Liver (tissue), 9 donors: ENCODE data around the gene LSM10. TPM values are rescaled to one million over a fixed set of nuclear protein-coding genes. Genes with fewer than 3 reads are reported as not detected.

Experiments
- DNase-seq: peaks from one replicate; pipeline ENCODE4 v3.0.0-alpha.2; 2017; ENCODE audit warnings: low spot score
- H3K27ac ChIP-seq, 2 donors: one replicate each; pipeline ENCODE4 v1.7.0; 2013; ENCODE audit warnings: inconsistent platforms in 2 of 2, low read length in 2 of 2, control low read depth in 1 of 2, low read depth in 1 of 2, mild to moderate bottlenecking in 1 of 2
- H3K27me3 ChIP-seq, 4 donors: one replicate each; pipeline versions ENCODE4 v1.6.1 to v1.7.0; 2013; ENCODE audit warnings: low read length in 3 of 4, inconsistent platforms in 1 of 4, mild to moderate bottlenecking in 1 of 4, moderate library complexity in 1 of 4; ENCODE audit not compliant: control insufficient read depth in 4 of 4, insufficient read depth in 4 of 4
- H3K36me3 ChIP-seq, 4 donors: one replicate each; pipeline versions ENCODE4 v1.6.1 to v1.7.0; 2013; ENCODE audit warnings: low read length in 3 of 4, mild to moderate bottlenecking in 3 of 4, low read depth in 1 of 4, moderate library complexity in 1 of 4; ENCODE audit not compliant: control insufficient read depth in 4 of 4, insufficient read depth in 3 of 4
- H3K4me1 ChIP-seq, 4 donors: one replicate each; pipeline versions ENCODE4 v1.6.1 to v1.7.0; 2013; ENCODE audit warnings: low read length in 3 of 4, mild to moderate bottlenecking in 3 of 4, moderate library complexity in 1 of 4; ENCODE audit not compliant: control insufficient read depth in 4 of 4, insufficient read depth in 4 of 4
- H3K4me3 ChIP-seq, 3 donors: one replicate each; pipeline versions ENCODE4 v1.6.1 to v1.7.0; 2013; ENCODE audit warnings: low read length in 3 of 3, control low read depth in 1 of 3, low read depth in 1 of 3, mild to moderate bottlenecking in 1 of 3
- H3K9ac ChIP-seq, 2 donors: one replicate each; pipeline ENCODE4 v1.7.0; 2013; ENCODE audit warnings: low read length in 2 of 2, mild to moderate bottlenecking in 2 of 2, moderate library complexity in 2 of 2, control low read depth in 1 of 2, low read depth in 1 of 2
- H3K9me3 ChIP-seq, 4 donors: one replicate each; pipeline versions ENCODE4 v1.6.1 to v1.7.0; 2013; ENCODE audit warnings: low read length in 3 of 4; ENCODE audit not compliant: control insufficient read depth in 4 of 4
- CTCF ChIP-seq: fragments of 150-350 bp; IDR thresholded peaks from 2 replicates; pipeline ENCODE4 v1.5.1; 2017; ENCODE audit warnings: improper control_type of control experiment, low read depth, low read length; ENCODE audit not compliant: missing input control
- EGR1 ChIP-seq, 2 donors: IDR thresholded peaks; 2 replicates each; pipeline ENCODE4 v1.6.1; 2016 to 2018; ENCODE audit warnings: antibody characterized with exemption in 2 of 2, low read depth in 2 of 2
- FOXA1 ChIP-seq: IDR thresholded peaks from 2 replicates; pipeline ENCODE4 v1.6.1; 2016; ENCODE audit warnings: antibody characterized with exemption
- FOXA2 ChIP-seq: IDR thresholded peaks from 2 replicates; pipeline ENCODE4 v1.6.1; 2016; ENCODE audit warnings: antibody characterized with exemption
- GABPA ChIP-seq, 2 donors: IDR thresholded peaks in 1 of 2; conservative IDR thresholded peaks in 1 of 2; 2 replicates each; pipeline ENCODE4 v1.6.1; 2016; ENCODE audit warnings: antibody characterized with exemption in 2 of 2, mild to moderate bottlenecking in 1 of 2, moderate library complexity in 1 of 2
- HNF4A ChIP-seq, 2 donors: conservative IDR thresholded peaks; 2 replicates each; pipeline ENCODE4 v1.6.1; 2016; ENCODE audit warnings: antibody characterized with exemption in 2 of 2, mild to moderate bottlenecking in 2 of 2
- HNF4G ChIP-seq: IDR thresholded peaks from 2 replicates; pipeline ENCODE4 v1.6.1; 2016; ENCODE audit warnings: antibody characterized with exemption
- JUND ChIP-seq, 2 donors: IDR thresholded peaks; 2 replicates each; pipeline ENCODE4 v1.6.1; 2016; ENCODE audit warnings: antibody characterized with exemption in 2 of 2
- NR2F2 ChIP-seq: IDR thresholded peaks from 2 replicates; pipeline ENCODE4 v1.6.1; 2016; ENCODE audit warnings: antibody characterized with exemption
- RAD21 ChIP-seq, 2 donors: IDR thresholded peaks; 2 replicates each; pipeline ENCODE4 v1.6.1; 2016; ENCODE audit warnings: antibody characterized with exemption in 2 of 2, mild to moderate bottlenecking in 2 of 2
- REST ChIP-seq: IDR thresholded peaks from 2 replicates; pipeline ENCODE4 v1.6.1; 2016; ENCODE audit warnings: antibody characterized with exemption, mild to moderate bottlenecking
- RXRA ChIP-seq, 2 donors: IDR thresholded peaks; 2 replicates each; pipeline ENCODE4 v1.6.1; 2017 to 2018; ENCODE audit warnings: antibody characterized with exemption in 2 of 2, mild to moderate bottlenecking in 1 of 2
- SP1 ChIP-seq: IDR thresholded peaks from 2 replicates; pipeline ENCODE4 v1.6.1; 2018; ENCODE audit warnings: antibody characterized with exemption, mild to moderate bottlenecking
- TAF1 ChIP-seq: conservative IDR thresholded peaks from 2 replicates; pipeline ENCODE4 v1.6.1; 2016; ENCODE audit warnings: antibody characterized with exemption, mild to moderate bottlenecking
- YY1 ChIP-seq: IDR thresholded peaks from 2 replicates; pipeline ENCODE4 v1.6.1; 2016; ENCODE audit warnings: antibody characterized with exemption, mild to moderate bottlenecking
- WGBS: extraction: QIAGEN DNeasy Blood & Tissue Kit; methylation state at CpG from one replicate; pipeline ENCODE4 v1.1.7; 2013; 5-methylcytosine and 5-hydroxymethylcytosine counted together
- polyA plus RNA-seq, 2 donors: library from polyadenylated mRNA; stranded (reverse) in 1 of 2; unstranded in 1 of 2; fragments of 200-250 nt in 1 of 2; fragments of >200 nt in 1 of 2; fragmentation: Nextera tagmentation in 1 of 2; extraction: Ambion mirVana in 1 of 2; gene quantifications; one replicate each; pipeline versions ENCODE4 v1.2.1 to v1.2.3, GENCODE V29; 2013 to 2015
- total RNA-seq, 2 donors: library from RNA; depleted of rRNA; stranded (reverse); fragments of >200 nt; gene quantifications; one replicate each; pipeline ENCODE4 v1.2.3, GENCODE V29; 2014
- TF ChIP-seq, protein P1 (sequence below): IDR thresholded peaks from 2 replicates; pipeline ENCODE4 v1.6.1; 2016; ENCODE audit warnings: antibody characterized with exemption
- TF ChIP-seq, protein P2 (sequence below): IDR thresholded peaks from 2 replicates; pipeline ENCODE4 v1.6.1; 2016; ENCODE audit warnings: antibody characterized with exemption
- TF ChIP-seq, protein P3 (sequence below): IDR thresholded peaks from 2 replicates; pipeline ENCODE4 v1.6.1; 2016; ENCODE audit warnings: antibody characterized with exemption
- donor health status: healthy.
- donor health status: healthy.
- donor health status: healthy.
- donor health status: healthy.
- donor health status: healthy.

The LSM10 gene
- total and polyA plus RNA-seq, 4 donors, result 6.2 to 45.2 (median 24.1) TPM

- TF ChIP-seq TAF1 (no peak), GABPA (IDR thresholded peaks at IDR 0.05 in 1 of 2, conservative IDR thresholded peaks at IDR 0.05 in 1 of 2) (no peak), REST (no peak), YY1 (no peak), RXRA (IDR thresholded peaks at IDR 0.05) (no peak)
- TF ChIP-seq, protein P1, sequence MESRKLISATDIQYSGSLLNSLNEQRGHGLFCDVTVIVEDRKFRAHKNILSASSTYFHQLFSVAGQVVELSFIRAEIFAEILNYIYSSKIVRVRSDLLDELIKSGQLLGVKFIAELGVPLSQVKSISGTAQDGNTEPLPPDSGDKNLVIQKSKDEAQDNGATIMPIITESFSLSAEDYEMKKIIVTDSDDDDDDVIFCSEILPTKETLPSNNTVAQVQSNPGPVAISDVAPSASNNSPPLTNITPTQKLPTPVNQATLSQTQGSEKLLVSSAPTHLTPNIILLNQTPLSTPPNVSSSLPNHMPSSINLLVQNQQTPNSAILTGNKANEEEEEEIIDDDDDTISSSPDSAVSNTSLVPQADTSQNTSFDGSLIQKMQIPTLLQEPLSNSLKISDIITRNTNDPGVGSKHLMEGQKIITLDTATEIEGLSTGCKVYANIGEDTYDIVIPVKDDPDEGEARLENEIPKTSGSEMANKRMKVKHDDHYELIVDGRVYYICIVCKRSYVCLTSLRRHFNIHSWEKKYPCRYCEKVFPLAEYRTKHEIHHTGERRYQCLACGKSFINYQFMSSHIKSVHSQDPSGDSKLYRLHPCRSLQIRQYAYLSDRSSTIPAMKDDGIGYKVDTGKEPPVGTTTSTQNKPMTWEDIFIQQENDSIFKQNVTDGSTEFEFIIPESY, result no peak
- 79% methylated on average over 4 of the region's 4 CpGs for whole genome bisulfite sequencing
- Histone ChIP-seq H3K9me3 (no peaks in the 10 kb centered on the region), H3K27ac (no peak overlapping the region), H3K9ac (no peak overlapping the region), H3K4me3 (no peak overlapping the region), H3K36me3 (peaks cover 14 to 68% (median 37%) of the 10 kb centered on the region in 4 donors), H3K4me1 (no peaks in the 10 kb centered on the region), H3K27me3 (no peaks in the 10 kb centered on the region)
- no peak for DNase-seq
These were observed 41.9 kb downstream of the LSM10 start for GRCh38 chr1:36355811-36356210.

DNA sequence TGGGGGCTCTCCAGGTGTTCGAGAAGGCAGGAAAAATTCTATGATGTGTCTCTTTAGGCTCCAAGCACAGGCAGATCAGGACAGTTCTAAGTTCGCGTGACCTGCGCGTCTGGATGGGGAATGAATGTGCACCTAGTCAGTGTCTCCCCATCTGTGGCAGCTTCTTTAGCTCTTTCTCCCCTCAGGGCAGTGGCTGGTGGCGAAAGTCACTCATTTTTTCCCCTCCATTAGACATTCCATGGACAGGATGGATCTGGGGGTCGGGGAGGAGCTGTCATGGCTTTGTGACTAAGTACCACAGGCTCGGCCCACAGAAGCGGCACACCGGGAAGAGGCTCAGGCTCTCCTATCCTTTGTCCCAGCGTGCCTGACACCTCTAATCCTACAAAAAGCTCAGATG lies 43.2 kb downstream of the LSM10 start:
- no peaks in the 10 kb centered on the region for H3K9me3 ChIP-seq
- TF ChIP-seq CTCF (no peak), GABPA (IDR thresholded peaks at IDR 0.05 in 1 of 2, conservative IDR thresholded peaks at IDR 0.05 in 1 of 2) (no peak), TAF1 (no peak), RAD21 (IDR thresholded peaks at IDR 0.05) (no peak), FOXA2 (no peak), HNF4G (no peak), SP1 (no peak), NR2F2 (no peak), RXRA (IDR thresholded peaks at IDR 0.05) (no peak), JUND (IDR thresholded peaks at IDR 0.05) (no peak), REST (no peak), EGR1 (IDR thresholded peaks at IDR 0.05; ENCODE audit: low read depth in 2 of 2) (no peak), YY1 (no peak), FOXA1 (no peak), HNF4A (conservative IDR thresholded peaks at IDR 0.05) (no peak)
- TF ChIP-seq, protein P2, sequence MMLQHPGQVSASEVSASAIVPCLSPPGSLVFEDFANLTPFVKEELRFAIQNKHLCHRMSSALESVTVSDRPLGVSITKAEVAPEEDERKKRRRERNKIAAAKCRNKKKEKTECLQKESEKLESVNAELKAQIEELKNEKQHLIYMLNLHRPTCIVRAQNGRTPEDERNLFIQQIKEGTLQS, result no peak
- TF ChIP-seq, protein P1, result no peak
- TF ChIP-seq, protein P3, sequence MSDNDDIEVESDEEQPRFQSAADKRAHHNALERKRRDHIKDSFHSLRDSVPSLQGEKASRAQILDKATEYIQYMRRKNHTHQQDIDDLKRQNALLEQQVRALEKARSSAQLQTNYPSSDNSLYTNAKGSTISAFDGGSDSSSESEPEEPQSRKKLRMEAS, result no peak
- H3K27me3 ChIP-seq, result no peaks in the 10 kb centered on the region
- DNase-seq, result no peak
- H3K4me3 ChIP-seq, result no peak overlapping the region
- H3K9ac ChIP-seq, result no peak overlapping the region
- H3K4me1 ChIP-seq, result no peaks in the 10 kb centered on the region
- 97% methylated on average over 11 of the region's 11 CpGs for WGBS
- H3K27ac ChIP-seq, result no peak overlapping the region
- H3K36me3 ChIP-seq, result peaks cover 14 to 62% (median 37%) of the 10 kb centered on the region in 4 donors
